Spleen (tissue), 7 donors: Measurements from ENCODE around the gene ANO4.

ENCODE experiments used
- POLR2A ChIP-seq, 3 donors: fragments of 450-650 bp; IDR thresholded peaks; one replicate each; pipeline ENCODE4 v1.5.1; 2017; ENCODE audit warnings: antibody characterized with exemption in 3 of 3, mild to moderate bottlenecking in 1 of 3
- TF ChIP-seq, protein P1 (sequence below), 11 experiments: fragments of 200-600 bp in 7 of 11; fragments of 450-650 bp in 4 of 11; sonication (generic) in 4 of 11; IDR thresholded peaks in 8 of 11; conservative IDR thresholded peaks in 3 of 11; 1 replicate in 7 of 11; 2 replicates in 4 of 11; pipeline versions ENCODE4 v1.4.0 to v1.8.0; 2016 to 2021; ENCODE audit warnings: antibody characterized with exemption in 11 of 11, inconsistent platforms in 4 of 11, mild to moderate bottlenecking in 1 of 11
- donor health status: DM: no; HTN: no; CAD: no; lungs with moderate emphysema.
- donor health status: DM: no; HTN: no; CAD: no.
- donor health status: DM: no; HTN: no; CAD: no.

DNA sequence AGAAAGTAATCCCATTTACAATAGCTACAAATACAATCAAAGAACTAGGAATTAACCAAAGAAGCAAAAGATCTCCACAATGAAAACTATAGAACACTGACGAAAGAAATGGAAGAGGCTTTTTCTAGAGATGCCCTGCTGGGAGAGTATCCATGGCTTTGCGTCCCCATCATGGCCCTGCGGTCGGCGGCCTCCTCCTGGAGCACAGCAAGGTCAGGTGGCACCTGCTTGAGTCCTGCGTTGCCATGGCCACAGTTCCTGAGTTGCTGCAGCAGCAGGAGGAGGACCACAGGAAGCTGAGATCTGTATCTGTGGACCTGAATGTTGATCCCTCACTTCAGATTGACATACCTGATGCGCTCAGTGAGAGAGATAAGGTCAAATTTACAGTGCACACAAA, 271.9 kb downstream of the ANO4 start:
- TF ChIP-seq, protein P1, sequence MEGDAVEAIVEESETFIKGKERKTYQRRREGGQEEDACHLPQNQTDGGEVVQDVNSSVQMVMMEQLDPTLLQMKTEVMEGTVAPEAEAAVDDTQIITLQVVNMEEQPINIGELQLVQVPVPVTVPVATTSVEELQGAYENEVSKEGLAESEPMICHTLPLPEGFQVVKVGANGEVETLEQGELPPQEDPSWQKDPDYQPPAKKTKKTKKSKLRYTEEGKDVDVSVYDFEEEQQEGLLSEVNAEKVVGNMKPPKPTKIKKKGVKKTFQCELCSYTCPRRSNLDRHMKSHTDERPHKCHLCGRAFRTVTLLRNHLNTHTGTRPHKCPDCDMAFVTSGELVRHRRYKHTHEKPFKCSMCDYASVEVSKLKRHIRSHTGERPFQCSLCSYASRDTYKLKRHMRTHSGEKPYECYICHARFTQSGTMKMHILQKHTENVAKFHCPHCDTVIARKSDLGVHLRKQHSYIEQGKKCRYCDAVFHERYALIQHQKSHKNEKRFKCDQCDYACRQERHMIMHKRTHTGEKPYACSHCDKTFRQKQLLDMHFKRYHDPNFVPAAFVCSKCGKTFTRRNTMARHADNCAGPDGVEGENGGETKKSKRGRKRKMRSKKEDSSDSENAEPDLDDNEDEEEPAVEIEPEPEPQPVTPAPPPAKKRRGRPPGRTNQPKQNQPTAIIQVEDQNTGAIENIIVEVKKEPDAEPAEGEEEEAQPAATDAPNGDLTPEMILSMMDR (IDR thresholded peaks at IDR 0.05 in 8 of 11, conservative IDR thresholded peaks at IDR 0.05 in 3 of 11): no peak
- TF ChIP-seq POLR2A (IDR thresholded peaks at IDR 0.05): no peak
